Stomach (tissue), 9 donors: Measurements from ENCODE around the gene EIPR1. TPM values are rescaled to one million over a fixed set of nuclear protein-coding genes. Genes with fewer than 3 reads are reported as not detected.
A peak's percentile ranks its signal among the peaks of the same experiment; 100 is the strongest.

ENCODE experiments used
- DNase-seq, 2 donors: peaks; one replicate each; pipeline versions ENCODE4 v3.0.0 to v3.0.0-alpha.2; 2013 to 2019
- H3K27ac ChIP-seq, 5 donors: fragments of 200-600 bp in 4 of 5; sonication (generic) in 4 of 5; one replicate each; pipeline ENCODE4 v1.5.1; 2013 to 2019; ENCODE audit warnings: mild to moderate bottlenecking in 1 of 5, moderate library complexity in 1 of 5
- H3K27me3 ChIP-seq, 3 donors: fragments of 200-600 bp; sonication (generic); one replicate each; pipeline ENCODE4 v1.5.1; 2017 to 2019; ENCODE audit warnings: mixed run types in 1 of 3
- H3K36me3 ChIP-seq, 4 donors: fragments of 200-600 bp; sonication (generic); 1 replicate in 3 of 4; 2 replicates in 1 of 4; pipeline ENCODE4 v1.5.1; 2016 to 2019
- H3K4me1 ChIP-seq, 4 donors: fragments of 200-600 bp; sonication (generic); one replicate each; pipeline ENCODE4 v1.5.1; 2016 to 2019
- H3K4me3 ChIP-seq, 4 donors: fragments of 200-600 bp; sonication (generic) in 3 of 4; one replicate each; pipeline ENCODE4 v1.5.1; 2016 to 2019; ENCODE audit warnings: mild to moderate bottlenecking in 1 of 4
- H3K9me3 ChIP-seq, 4 donors: fragments of 200-600 bp; sonication (generic); one replicate each; pipeline ENCODE4 v1.5.1; 2016 to 2019
- EP300 ChIP-seq: sonication (generic); formaldehyde crosslinking; IDR thresholded peaks from one replicate; pipeline ENCODE4 v1.6.1; 2017; ENCODE audit warnings: antibody characterized with exemption
- POLR2A ChIP-seq, 4 donors: fragments of 450-650 bp; IDR thresholded peaks; one replicate each; pipeline ENCODE4 v1.6.1; 2016; ENCODE audit warnings: antibody characterized with exemption in 4 of 4, control low read depth in 2 of 4, mild to moderate bottlenecking in 1 of 4, moderate library complexity in 1 of 4
- POLR2AphosphoS5 ChIP-seq, 3 donors: sonication (generic); formaldehyde crosslinking; IDR thresholded peaks; one replicate each; pipeline ENCODE4 v1.6.1; 2016; ENCODE audit warnings: antibody characterized with exemption in 3 of 3
- WGBS, 5 donors: extraction: QIAGEN DNeasy Blood & Tissue Kit in 3 of 5; methylation state at CpG; one replicate each; pipeline versions ENCODE4 v1.1.5 to v1.1.7; 2013 to 2018; 5-methylcytosine and 5-hydroxymethylcytosine counted together
- intact Hi-C: fragments of 100-400 bp; cut with DNase I; formaldehyde crosslinking; loops from one replicate; pipeline ENCODE4 v1.15.1; 2023; ENCODE audit warnings: low total_unique reads
- polyA plus RNA-seq, 3 donors: library from polyadenylated mRNA; stranded (reverse); fragments of 200-250 nt; gene quantifications; one replicate each; pipeline ENCODE4 v1.2.3, GENCODE V29; 2013
- total RNA-seq, 5 donors: library from RNA; depleted of rRNA; stranded (reverse); fragments of >200 nt; gene quantifications; one replicate each; pipeline versions ENCODE4 v1.1.0 to v1.2.3, GENCODE V29; 2014 to 2016
- TF ChIP-seq, protein P1 (sequence below), 7 experiments: fragments of 450-650 bp in 4 of 7; fragments of 200-600 bp in 3 of 7; sonication (generic) in 3 of 7; IDR thresholded peaks; one replicate each; pipeline ENCODE4 v1.5.1; 2016 to 2019; ENCODE audit warnings: antibody characterized with exemption in 7 of 7, control low read depth in 2 of 7, mild to moderate bottlenecking in 1 of 7
- donor health status: healthy with polysubstance abuse.
- donor health status: Bipolar disorder and iron deficiency.
- donor health status: healthy.

The EIPR1 gene
- total and polyA plus RNA-seq, 8 donors = 1.2 to 39.4 (median 12.7) TPM

DNA sequence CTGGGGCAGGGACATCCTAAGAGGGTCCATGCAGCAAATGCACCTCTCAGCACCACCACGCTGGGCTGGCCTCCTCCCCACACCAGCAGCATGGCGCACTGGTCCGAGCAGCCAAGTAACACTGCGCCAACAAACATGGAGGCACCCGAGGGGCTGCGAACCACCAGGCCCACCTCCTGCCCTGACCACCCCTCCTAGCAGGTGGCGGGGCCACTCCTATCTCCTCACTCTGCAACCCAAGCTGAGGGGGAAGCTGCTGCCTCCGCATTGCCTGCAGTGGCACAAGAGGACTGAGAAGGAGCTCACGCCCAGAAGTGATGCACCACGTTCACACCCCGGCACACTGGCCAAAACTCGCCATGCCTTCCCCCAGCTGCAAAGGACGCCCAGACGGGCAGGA, 94.4 kb downstream of the EIPR1 start:
- DNase-seq = peak in 1 of 2 donors; percentile 19
- no peak for TF ChIP-seq POLR2AphosphoS5 (IDR thresholded peaks at IDR 0.05)
- no peak for TF ChIP-seq POLR2A (IDR thresholded peaks at IDR 0.05)
- TF ChIP-seq, protein P1, sequence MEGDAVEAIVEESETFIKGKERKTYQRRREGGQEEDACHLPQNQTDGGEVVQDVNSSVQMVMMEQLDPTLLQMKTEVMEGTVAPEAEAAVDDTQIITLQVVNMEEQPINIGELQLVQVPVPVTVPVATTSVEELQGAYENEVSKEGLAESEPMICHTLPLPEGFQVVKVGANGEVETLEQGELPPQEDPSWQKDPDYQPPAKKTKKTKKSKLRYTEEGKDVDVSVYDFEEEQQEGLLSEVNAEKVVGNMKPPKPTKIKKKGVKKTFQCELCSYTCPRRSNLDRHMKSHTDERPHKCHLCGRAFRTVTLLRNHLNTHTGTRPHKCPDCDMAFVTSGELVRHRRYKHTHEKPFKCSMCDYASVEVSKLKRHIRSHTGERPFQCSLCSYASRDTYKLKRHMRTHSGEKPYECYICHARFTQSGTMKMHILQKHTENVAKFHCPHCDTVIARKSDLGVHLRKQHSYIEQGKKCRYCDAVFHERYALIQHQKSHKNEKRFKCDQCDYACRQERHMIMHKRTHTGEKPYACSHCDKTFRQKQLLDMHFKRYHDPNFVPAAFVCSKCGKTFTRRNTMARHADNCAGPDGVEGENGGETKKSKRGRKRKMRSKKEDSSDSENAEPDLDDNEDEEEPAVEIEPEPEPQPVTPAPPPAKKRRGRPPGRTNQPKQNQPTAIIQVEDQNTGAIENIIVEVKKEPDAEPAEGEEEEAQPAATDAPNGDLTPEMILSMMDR (IDR thresholded peaks at IDR 0.05) = no peak
- TF ChIP-seq EP300 = no peak
- H3K27ac ChIP-seq = no peak overlapping the region
- H3K36me3 ChIP-seq = peaks cover 0 to 18% (median 2%) of the 10 kb centered on the region in 4 donors
- no peak overlapping the region for H3K4me3 ChIP-seq
- H3K4me1 ChIP-seq = peaks cover 0 to 6% (median 0%) of the 10 kb centered on the region in 4 donors
- H3K9me3 ChIP-seq = no peaks in the 10 kb centered on the region
- WGBS, 5 donors = 85 to 98% (median 93%) methylated on average over 14 of the region's 14 CpGs
- H3K27me3 ChIP-seq = no peaks in the 10 kb centered on the region
- intact Hi-C loops = no loop called here

DNA sequence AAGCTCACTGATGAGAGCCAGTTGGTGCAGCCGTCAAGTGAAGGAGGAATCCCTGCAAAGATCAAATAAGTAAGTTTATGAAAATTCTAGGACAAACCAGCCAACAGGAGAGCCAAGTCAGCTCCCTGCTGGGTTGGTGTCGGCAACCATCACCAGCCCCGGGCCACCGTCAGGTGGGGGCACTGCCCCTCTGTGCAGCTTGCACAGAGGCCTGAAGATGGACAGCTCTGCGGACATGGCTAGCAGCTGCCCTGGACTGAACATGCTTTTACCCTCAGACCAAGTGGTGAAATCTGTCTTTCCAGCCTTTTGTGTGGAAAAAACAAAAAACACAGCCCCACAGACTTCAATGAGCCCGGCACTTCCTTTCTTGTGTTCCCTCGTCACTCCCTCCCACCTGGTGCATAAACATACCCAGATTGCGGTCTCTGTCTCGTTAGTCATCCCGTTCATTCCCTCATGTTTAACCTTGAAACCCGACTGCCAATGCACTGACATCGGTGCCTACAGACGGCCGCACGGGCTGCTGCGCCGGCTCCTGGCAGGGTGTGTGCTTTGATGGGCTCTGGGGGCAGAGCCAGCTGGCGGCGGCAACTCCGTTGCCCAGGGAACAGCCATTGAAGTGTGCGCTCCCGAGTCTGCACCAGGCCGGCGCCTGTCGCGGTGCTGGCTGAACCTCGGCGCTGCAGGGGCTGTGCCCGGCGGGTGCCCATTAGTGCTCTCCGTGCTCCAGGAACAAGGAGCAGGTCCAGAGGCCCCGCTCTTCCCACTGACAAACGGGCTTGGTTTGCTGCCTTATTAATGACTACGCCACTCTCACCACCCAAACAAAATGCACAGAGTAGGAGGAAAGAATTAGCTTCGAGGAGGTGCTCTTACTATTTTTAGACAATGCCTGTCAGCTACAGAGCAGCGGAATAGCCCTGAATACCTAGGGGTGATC, 95.3 kb downstream of the EIPR1 start:
- TF ChIP-seq, protein P1 (IDR thresholded peaks at IDR 0.05) = no peak
- no peaks in the 10 kb centered on the region for H3K27me3 ChIP-seq
- 62 to 86% (median 79%) methylated on average over 29 to 36 of the region's 36 CpGs for WGBS, 5 donors
- no peaks in the 10 kb centered on the region for H3K9me3 ChIP-seq
- peaks cover 0 to 6% (median 0%) of the 10 kb centered on the region in 4 donors for H3K4me1 ChIP-seq
- H3K4me3 ChIP-seq = no peak overlapping the region
- no peak overlapping the region for H3K27ac ChIP-seq
- H3K36me3 ChIP-seq = peaks cover 0 to 18% (median 2%) of the 10 kb centered on the region in 4 donors
- DNase-seq = peak; percentile 10 to 75
- intact Hi-C loops = no loop called here

DNA sequence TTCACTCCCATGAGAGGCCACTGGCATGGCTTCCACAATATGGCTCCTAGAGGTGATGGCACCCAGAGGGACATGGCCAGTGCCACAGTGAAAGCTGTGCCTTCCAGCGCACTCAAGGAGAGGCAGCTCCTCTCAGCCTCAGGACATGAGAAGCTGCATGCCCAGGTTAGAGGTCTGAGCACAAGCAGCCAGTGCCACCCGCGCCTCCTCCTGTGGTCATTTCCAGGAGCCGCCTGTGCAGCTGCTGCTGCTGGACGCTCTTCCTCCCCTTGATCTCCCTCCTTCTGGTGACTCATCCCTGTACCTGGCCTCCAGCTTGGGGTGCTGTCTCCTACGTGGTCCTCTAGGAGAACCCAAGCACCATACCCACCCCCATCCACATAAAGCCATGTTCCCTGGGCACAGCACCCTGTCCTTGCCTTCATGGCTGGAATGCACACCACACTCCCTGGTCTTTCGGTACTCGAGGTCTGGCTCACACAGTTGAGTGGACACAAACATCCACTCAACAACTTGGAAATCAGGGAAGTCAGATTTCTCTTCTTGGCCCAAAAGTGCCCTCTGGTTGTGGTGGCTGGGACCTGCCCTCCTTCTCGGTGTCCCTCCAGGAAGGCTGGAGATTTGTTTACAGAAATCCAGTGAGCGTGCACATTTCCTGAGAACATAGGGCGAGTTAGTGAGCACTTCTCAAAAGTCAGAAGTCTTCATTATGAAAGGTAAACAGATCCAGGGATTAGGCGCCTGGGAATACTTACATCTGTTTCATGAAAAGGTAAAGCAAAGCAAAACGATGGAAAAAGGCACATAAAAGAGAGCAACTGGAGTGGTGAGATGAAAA, 96.7 kb downstream of the EIPR1 start:
- Histone ChIP-seq H3K27me3 (no peaks in the 10 kb centered on the region), H3K4me3 (no peak overlapping the region), H3K36me3 (peaks cover 0 to 18% (median 2%) of the 10 kb centered on the region in 4 donors), H3K9me3 (peaks cover 0 to 5% (median 2%) of the 10 kb centered on the region in 4 donors), H3K4me1 (peaks cover 0 to 6% (median 0%) of the 10 kb centered on the region in 4 donors), H3K27ac (no peak overlapping the region)
- WGBS, 5 donors = 90 to 93% (median 92%) methylated on average over 13 of the region's 13 CpGs
- TF ChIP-seq POLR2A (IDR thresholded peaks at IDR 0.05) = no peak
- TF ChIP-seq EP300 = no peak
- TF ChIP-seq, protein P1 (IDR thresholded peaks at IDR 0.05) = no peak
- no peak for TF ChIP-seq POLR2AphosphoS5 (IDR thresholded peaks at IDR 0.05)
- intact Hi-C loops = no loop called here
- peak in 1 of 2 donors; percentile 16 for DNase-seq

DNA sequence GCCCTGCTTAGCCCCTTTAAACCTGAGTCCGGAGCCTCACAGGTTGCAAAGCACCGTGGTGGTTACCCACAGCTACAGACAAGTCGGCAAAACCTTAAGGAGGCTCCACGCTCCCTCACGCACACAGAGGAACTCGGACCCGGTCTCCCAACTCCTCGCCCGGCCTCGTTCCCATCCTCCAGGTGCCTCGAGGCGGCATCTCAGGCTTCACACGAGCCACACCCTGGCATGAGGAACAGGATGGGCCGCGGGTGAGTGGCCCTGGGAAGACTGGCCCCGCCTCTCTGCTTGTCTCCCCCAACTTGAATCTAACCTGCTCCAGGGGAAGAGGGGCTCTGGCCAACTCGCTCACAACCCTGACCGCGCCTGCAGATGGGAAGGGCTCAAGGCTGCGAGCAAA, 97.4 kb downstream of the EIPR1 start:
- intact Hi-C loops = no loop called here
- 83 to 96% (median 85%) methylated on average over 20 of the region's 20 CpGs for whole genome bisulfite sequencing, 5 donors
- H3K36me3 ChIP-seq = peaks cover 0 to 18% (median 2%) of the 10 kb centered on the region in 4 donors
- no peak for TF ChIP-seq EP300
- TF ChIP-seq POLR2A (IDR thresholded peaks at IDR 0.05) = no peak
- TF ChIP-seq POLR2AphosphoS5 (IDR thresholded peaks at IDR 0.05) = no peak
- TF ChIP-seq, protein P1 (IDR thresholded peaks at IDR 0.05) = no peak
- peaks cover 0 to 12% (median 6%) of the 10 kb centered on the region in 4 donors for H3K9me3 ChIP-seq
- H3K27ac ChIP-seq = no peak overlapping the region
- no peak overlapping the region for H3K4me3 ChIP-seq
- no peaks in the 10 kb centered on the region for H3K27me3 ChIP-seq
- peak in 1 of 2 donors; percentile 17 for DNase-seq
- H3K4me1 ChIP-seq = peaks cover 0 to 6% (median 0%) of the 10 kb centered on the region in 4 donors
